GM19452 (cell line): ENCODE data around the gene ZC3H13.
"Not testable (repeated sequence)": the region's sequence is repeated elsewhere in the genome, so short reads cannot be mapped to it uniquely, and the experiment has no call there.

ENCODE experiments used
- ATAC-seq: cut with Tn5 transposase; IDR thresholded peaks from one replicate; pipeline ENCODE4 v1.9.1; 2021; ENCODE audit not compliant: unreplicated experiment

The ZC3H13 gene

DNA sequence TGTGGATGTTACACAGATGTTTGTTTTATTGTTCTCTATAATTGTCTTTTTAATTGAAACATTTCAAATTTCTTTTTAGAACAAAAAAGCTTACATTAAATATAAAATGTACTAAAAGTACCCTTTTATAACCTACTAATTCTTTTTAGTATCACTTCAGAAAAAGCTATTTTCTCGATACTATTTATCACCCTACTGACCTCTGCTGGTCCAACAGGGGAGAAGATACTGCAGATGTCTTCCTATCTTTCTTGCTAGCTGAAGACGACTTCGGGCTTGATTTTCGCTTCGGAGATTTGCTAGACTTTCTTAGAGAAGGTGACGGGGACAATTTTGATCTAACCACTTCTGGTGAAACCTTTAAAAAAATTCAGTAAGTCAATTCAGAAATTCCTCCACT lies 42.4 kb downstream of the ZC3H13 start:
- ATAC-seq, result no peak

DNA sequence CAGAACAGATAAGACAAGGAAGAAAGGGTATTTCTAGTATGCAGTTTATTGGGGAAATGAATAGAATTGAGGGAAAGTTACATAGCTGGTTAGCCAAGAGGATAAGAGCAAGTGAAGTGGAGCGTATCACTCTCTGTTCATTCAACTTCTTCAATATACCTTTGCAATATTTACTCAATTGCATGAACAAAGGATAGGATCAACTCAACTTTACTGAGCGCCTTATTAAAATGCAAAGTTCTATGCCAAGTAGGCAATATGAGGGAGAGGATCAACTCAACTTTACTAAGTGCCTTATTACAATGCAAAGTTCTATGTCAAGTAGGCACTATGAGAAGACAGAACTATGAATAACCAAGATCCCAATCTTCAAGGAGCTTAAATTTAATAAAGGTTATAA lies 43.9 kb downstream of the ZC3H13 start:
- ATAC-seq, result no peak

DNA sequence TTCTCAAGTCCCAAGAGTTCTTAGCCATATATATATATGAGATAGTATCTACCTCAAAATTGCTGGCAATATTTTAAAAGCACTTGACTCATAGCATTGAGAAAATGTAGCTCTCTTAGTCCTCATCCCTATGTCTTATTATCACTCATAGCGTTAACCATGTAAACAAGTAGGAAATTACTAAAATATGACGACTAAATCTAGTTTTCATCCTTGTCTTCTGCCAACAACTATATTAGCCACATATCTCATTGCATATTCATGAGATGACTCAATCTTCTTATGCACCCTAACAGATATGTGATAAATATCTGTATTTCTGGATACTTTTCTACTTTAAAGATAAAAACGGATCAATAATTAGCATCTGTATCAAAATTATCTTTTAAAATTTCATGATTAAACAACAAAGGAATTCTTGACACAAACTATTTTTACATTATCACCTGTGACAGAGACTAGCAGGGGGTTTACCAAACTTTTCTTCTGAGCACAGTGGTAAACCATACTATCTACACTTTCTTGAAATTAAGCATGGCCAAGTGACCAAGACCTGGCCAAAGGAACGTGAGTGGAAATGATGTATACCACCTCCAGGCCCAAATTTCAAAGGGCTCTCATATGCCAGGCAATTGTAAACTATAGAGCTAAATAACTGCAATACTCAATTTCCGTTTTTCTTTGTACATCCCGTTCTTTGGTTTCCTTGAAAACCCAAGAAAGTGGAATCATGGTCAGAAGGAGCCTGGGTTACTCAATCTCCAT lies 45.7 kb downstream of the ZC3H13 start:
- ATAC-seq, result no peak

DNA sequence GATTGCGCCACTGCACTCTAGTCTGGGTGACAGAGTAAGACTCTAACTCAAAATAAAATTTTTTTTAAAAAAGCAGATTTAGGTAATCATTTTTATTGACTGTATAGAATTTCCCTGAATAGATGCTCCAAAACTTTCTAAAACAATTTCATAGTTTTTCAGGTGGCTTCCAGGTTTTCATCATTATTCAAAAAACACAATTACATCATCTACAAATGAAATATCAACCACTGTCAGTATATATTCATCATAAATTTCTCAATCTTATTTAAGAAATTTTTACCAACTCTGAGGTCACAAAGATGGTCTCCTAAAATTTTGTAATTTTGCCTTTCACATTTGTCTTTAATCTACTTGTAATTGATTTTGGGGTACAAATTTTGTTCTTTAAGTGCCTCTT lies 48.1 kb downstream of the ZC3H13 start:
- ATAC-seq, result no peak

DNA sequence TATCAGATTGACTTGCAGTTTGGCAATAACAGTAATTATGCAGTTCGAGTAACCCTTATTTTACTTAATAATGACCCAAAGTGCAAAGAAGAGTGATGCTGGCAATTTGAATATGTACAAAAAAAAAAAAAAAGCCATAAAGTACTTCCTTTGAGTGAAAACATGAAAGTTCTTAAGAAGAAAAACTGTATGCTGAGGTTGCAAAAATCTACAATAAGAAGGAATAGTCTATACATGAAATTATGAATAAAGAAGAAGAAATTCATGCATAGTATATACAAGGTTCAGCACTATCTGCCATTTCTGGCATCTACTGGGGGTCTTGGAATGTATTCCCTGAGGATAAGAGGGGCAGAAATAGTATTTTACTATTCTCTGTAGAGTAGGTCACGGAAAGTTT lies 55.9 kb downstream of the ZC3H13 start:
- ATAC-seq, result no peak

DNA sequence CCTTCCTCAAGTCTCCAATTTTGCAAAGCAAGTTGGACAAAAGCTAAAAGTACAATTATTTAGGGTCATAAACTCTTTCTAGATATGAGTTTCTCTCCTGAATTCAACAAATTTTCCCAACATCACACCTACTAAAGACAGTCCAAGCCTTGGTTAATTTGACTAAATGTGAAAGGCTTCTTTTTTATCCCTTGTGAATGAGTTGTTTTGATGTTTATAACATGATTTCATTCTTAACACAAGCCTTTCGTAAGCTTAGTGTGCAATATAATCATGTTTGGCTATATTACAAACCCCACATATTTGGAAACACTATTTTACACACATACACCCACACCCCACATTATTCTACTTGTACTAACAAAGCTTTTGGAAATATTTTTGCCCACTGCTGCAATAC lies 57.3 kb downstream of the ZC3H13 start:
- ATAC-seq, result no peak

DNA sequence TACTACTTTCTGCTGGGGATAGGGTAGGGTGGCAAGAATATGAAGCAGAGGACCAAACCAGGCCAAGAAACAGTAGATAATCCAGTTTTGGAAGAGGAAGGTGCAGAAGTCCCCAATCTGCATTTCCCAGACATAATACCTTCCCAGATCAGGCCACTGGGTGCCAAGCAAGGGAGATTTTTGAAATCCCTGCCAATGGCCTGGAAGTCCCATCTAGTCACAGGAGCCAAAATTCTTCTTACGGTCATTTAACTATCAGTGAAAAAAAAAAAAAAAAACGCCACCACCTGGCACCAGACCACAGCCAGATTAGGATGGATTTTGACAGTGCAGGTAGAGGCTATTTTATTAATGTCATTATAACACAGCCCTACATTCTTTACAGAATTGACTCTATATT lies 57.8 kb downstream of the ZC3H13 start:
- no peak for ATAC-seq

DNA sequence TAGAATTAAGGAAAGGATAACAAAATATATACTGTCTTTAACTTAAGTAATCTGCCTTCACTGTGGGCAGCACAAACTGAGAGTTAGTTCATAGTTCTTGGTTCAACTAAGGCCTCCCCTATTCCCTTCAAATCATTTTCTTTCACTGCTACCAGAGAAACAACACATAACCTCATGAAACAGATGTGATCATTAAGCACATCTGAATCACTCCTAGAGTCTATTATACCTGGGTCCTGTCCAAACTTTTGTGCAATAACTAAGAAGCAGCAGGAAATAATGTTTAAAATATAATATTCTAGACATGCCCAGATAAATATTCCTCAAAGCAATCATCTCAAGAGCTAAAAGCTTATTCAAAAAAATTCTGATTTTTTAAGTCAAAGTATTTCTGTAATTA lies 62.9 kb downstream of the ZC3H13 start:
- ATAC-seq, result no peak

DNA sequence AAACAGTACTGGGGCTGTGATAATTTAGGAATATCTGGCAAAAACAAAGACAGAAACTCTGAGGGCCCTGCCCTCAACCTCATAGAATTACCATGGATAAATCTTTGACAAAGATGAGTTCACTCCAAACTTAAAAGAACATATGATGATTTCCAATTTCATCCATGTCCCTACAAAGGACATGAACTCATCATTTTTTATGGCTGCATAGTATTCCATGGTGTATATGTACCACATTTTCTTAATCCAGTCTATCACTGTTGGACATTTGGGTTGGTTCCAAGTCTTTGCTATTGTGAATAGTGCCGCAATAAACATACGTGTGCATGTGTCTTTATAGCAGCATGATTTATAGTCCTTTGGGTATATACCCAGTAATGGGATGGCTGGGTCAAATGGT lies 71.4 kb downstream of the ZC3H13 start:
- not testable (repeated sequence) for ATAC-seq

DNA sequence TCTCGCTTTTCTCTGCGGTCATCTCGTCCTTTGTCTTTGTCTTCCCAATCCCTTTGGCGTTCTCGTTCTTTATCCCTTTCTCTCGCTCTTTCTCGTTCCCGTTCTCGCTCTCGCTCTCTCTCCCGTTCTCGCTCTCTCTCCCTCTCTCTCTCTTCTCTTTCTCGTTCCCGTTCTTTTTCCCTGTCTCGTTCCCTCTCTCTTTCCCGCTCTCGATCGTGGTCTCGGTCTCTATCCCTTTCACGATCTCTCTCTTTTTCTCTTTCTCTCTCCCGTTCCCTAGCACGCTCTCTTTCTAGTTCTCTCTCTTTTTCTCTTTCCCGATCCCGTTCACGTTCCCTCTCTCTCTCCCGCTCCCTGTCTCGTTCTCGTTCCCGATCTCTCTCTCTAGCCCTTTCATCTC lies 77.2 kb downstream of the ZC3H13 start:
- no peak for ATAC-seq

DNA sequence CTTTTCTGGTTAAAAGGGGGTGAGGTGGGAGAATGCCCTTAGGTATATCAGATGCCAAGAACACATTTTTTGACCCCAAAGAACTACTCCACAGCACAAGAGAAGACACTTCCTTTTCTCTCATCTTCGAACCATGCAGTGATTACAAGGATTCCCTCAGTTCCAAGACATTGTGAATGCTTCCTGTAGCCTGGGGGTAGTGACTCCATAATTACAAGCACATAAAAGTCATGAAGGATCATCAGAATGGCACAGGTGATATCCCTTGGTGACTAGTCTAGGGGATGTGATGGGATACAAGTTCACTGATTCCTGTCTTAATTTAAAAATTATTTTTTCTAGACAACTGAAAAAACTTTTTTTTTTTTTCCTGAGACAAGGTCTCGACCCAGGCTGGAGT lies 78.0 kb downstream of the ZC3H13 start:
- no peak for ATAC-seq

DNA sequence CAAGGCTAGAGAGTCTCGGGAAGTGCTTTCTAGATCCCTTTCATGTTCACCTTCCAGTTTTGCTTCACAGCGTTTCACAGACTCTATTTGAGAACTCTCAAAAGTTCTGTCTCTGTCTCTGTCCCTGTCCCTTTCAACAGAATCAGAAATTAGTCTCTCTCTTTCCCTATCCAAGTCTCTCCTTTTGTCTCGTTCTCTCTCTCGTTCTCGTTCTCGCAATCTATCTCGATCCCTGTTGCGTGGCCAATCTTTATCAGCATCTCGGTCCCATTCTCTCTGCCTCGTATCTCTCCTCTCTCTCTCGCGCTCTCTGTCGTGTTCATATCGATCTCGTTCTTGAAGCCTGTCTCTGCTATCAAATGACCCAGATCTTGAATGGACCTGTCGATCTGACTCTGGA lies 85.0 kb downstream of the ZC3H13 start:
- no peak for ATAC-seq

DNA sequence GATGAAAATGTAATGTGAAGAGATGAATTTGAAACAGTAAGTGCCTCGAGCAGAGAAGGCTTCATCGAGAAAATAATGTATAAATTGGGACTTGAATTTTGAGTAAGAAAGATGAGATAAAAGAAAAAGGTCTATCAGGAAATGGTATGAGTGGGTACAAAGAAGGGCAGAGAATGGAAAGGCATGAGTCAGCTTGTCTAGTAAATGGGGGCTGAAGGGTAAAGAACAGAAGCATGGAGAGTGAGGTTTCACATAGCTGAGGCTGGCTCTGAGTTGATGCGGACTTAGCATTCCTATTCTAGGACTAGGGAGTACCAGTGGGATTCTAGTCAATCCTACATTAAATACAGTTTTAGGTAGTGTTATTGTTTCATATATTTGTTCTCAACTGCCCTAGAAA lies 85.8 kb downstream of the ZC3H13 start:
- ATAC-seq, result no peak

DNA sequence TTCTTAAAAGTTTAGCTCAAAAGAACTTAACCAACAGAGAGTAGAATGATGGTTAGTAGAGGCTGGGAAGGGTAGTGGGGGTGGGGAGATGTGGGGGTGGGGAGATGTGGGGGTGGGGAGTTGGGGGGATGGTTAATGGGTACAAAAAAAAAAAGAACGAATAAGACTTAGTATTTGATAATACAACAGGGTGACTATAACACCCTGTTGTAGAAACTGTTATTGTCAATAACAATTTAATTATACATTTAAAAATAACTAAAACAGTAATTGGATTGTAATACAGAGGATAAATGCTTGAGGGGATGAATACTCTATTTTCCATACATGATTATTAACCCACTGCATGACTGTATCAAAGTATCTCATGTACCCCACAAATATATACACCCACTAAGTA lies 91.1 kb downstream of the ZC3H13 start:
- ATAC-seq, result no peak

DNA sequence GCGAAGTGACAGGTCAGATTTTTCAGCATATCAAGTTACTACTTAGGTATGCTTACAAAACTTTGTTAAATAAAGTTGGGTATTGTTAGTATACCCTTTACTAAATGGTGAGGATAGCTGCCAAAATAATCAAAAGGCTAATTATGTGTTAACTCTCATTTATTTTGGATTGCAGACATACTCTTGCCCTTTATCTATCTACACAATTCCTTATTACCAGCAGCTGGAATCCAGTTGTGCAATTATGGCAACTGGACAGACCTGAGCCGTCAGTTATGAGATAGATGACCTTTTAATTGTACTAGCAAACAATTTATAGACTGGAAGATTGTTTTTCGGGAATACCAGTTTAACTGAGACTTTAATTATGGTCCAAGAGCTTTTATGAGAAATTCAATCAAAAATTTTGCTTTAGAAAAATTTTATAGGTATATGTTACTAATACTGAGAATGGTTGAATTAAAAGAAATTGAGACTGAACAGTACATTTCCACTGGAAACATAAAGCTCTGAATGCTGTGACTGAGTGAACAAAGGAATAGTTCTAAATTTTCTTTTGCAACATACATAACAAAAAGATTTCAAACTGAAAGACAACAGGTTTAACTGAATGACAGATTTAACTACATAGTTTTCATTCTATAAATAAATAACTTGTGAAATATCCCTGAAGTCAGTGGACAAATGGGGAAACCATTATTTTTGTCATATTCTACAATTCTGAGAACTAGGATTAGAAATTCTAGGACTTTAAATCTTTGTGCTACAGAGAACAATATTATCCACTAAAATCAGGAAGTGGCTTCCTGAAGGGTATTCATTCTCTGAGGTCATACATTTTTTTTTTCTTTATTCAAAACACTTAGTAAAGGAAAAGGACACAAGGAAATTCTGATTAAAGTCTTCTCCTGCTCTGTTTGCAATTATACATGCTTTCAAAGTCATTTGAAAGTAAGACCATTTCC lies 97.4 kb downstream of the ZC3H13 start:
- ATAC-seq, result no peak

DNA sequence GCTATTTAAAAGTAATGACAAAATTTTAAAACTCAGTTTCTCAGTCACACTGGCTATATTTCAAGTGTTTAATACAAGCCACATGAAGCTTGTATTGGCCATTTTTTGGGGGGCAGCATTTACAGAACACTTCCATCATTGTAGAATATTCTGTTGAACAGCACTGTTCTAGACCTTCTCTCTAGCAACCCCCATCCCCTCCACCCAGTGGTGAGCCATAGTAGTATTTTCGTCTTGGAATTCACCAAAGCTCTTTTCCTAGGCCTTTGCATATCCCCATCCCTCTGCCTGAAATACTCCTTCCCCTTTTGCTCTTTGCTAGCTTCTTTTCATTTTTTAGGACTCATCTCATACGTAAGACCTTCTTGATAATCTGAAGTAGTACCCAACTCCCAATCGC lies 99.5 kb downstream of the ZC3H13 start:
- no peak for ATAC-seq

DNA sequence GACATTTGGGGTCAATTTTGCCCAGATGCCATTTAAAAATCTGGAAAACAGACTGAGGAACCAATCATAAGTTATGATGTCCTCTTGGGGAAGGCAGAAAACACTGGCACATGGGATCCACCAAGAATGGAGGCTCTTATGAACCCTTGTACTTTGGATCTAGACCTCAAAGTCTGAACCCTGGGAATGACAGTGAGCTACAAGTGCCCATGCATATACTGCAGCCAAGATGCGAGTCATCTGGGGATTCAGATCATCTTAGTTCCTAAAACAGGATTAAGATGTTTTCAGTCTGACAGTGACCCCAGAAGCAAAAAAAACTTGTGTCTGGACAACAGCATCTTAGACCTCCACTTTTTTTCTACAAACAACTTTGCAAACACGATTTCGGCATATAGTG lies 100.8 kb downstream of the ZC3H13 start:
- ATAC-seq, result no peak

DNA sequence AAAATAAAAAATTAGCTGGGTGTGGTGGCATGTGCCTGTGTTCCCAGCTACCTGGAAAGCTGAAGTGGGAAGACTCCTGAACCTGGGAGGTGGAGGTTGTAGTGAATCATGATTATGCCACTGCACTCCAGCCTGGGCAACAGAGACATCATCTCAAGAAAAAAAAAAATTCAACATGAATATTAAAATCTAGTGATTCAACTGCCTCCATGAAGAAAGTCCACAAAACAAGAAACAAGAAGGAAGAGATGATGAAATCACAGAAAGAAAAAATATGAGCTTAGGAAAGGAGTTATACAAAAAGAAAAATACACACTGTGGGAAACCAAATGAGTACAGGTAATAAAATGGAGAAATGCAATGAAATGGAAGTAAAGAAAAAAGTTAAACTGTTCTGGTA lies 101.4 kb downstream of the ZC3H13 start:
- no peak for ATAC-seq

DNA sequence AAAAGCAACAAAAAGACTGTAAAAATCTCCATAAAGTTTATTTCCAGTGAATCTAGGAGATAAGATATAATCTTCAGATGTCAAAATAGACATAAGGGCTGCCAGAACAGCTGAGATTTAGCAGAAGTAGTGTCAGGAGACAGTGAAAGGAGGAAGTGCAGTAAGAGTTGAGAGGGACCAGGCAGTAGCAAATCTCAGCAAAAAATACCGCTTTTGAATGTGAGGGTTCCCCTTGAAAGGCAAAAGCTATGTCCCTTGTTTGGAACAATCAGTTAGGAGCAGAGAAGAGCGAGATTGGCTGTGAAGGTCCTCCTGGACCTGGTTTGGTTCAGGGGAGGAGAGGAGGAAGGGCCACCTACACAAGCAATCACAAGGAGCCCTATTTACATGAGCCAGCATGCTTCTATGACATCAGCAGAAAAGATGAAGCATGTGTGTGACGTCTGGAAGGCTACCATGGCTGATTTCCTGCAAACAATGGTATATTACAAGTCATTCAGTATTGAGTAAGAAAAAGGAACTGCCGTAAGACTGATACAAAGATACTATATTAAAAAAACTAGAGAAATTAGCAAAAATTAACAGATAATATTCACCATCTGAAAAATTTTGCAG lies 102.1 kb downstream of the ZC3H13 start:
- ATAC-seq, result no peak

DNA sequence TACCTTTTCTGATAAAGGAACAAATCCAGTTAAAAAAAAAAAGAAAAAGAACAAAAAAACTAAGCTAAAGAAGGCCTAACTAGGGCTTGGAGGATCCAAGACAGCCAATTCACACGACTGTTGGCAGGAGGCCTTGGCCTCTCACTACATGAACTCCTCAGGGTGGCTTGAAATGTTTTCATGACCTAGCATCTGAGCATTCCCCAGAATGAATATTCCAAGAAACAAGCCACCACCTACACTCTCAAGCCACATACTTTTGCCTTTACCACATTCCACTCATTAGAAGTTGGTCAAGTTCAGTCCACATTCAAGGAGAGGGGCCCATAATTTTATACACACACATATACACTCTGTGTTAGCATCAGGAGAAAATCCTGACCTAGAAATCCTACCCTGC lies 103.4 kb downstream of the ZC3H13 start:
- ATAC-seq, result no peak

DNA sequence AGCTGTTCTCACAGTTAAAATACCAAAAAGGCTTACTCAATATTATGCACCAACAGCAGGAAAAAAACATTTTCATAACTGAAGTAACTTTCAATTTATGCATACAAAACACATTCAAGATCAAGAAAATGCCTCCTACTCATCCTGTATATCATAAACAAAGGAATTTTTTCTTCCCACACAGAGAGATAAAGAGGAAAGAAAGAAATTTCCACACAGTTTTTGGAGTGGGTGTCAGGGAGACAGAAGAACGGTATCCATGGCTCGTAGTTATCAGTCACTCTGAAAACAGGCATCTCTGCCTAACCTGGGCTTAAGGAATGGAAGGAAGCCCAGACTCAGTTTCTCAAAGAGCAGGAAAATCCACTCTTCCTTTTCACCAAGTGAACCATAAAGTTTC lies 108.6 kb downstream of the ZC3H13 start:
- ATAC-seq, result no peak

DNA sequence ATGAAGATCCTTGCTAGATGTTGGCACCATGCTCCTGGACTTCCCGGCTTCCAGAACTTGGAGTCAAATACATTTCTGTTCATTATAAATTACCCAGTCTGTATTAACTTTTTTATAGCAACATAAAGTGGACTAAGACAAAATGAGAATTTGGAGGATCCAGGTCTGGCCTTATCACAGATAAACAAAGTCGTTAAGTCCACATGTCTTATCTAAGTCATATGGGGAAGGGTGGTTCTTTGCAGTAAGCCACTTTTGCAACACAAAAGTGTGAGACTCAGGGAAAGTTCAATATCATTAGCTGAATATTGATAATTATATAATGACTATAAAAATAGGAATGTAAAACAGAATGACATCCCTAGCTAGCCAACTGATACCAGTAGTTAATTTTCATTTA lies 109.4 kb downstream of the ZC3H13 start:
- ATAC-seq, result no peak
